C4-2B (cell line): ENCODE measurements around the gene C19orf81.

Experiments
- H3K27ac ChIP-seq: fragments of 450-650 bp; 2 replicates; pipeline ENCODE4 v1.5.1; 2017
- CTCF ChIP-seq: fragments of 450-650 bp; conservative IDR thresholded peaks from 2 replicates; pipeline ENCODE4 v1.5.1; 2017; ENCODE audit warnings: mild to moderate bottlenecking
- ZFX ChIP-seq: fragments of 450-650 bp; IDR thresholded peaks from 2 replicates; pipeline ENCODE4 v1.6.1; 2017

C19orf81 gene

GRCh38 chr19:50657222-50657669 lies 8.0 kb downstream of the C19orf81 start:
- H3K27ac ChIP-seq, result peak overlapping the region; percentile 71
- no peak for TF ChIP-seq CTCF
- TF ChIP-seq ZFX, result no peak

GRCh38 chr19:50657712-50658440 lies 8.6 kb downstream of the C19orf81 start:
- H3K27ac ChIP-seq, result peak overlapping the region; percentile 74
- TF ChIP-seq ZFX, result peak; percentile 11; the same call in 1 of the 2 replicates
- TF ChIP-seq CTCF, result no peak

DNA sequence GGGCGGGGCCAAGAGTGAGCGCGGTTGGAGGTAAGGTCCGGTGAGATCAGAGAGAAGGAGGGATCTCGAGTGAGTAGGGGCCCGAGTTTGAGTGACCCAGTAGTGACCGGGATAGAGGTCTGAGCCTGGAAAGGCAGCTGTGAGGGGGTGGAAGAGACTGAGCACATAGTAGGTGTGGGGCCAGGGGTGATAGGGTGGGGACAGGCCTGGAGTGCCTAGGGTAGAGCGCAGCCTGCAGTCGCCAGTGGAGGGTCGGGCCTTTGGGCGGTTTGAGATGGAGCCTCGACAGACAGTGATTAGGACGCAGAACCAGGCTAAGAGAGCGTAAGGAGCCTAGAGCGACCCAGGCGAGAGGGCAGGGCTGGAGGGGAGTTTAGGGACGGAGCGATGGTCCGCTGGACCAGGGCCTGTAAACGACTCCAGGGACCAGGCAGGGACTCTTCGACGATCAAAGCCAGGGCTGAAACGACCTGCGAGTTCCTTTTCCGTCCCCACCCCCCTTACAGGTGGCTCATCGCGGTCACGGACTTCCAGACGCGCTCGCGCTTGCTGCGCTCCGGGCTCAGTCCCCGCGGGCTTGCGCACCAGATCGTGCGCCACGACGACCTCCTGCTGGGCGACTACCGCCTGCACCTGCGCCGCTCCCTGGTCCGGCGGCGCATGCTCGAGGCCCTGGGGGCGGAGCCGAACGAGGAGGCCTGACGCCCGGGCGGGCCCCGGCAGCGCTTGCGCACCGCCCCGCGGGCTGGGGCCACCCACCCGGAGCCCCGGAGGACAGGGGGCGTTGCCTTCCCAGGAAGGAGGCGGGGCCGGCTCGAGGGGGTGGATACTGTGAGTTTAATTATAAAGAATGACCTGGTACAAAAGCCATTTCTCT lies 9.4 kb downstream of the C19orf81 start:
- TF ChIP-seq ZFX (peak; percentile 33; the same call in 1 of the 2 replicates), CTCF (no peak)
- peak overlapping the region; percentile 74 for H3K27ac ChIP-seq

DNA sequence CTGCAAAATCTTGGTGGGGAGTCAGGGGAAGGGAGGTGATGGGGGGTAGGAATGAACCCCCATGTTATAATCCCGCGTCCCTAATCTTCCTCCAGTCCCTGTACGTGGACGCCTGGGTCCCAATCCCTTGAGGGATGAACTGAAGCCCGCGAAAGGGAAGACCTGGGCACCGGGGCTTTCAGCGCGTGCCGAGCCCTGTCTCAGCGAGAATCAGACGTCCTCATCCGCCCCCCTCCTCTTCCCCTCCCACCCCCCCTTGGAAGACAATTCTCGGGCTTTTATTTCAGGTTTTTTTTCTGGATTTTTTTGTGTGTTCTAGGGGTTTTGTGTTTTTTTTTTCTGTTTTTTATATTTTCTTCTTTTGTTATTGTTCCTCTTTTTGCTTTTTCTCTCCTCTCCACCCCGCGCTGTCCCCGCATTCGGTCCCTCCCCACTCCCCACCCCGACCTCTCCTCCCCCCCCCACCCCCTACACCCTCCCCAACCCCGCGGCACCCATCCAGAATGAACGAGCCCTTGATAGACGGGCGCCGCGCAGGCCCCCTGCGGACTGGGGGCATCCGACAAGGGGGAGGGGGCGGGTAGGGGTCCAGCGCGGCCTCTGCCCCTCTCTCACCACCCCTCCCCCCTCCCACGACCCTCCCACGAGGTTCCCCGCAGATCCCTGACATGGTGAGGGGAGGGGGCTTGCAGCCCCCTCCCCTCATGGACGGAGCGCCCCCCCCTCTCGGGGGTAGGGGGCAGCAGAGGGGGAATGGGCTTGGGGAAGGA lies 10.3 kb downstream of the C19orf81 start:
- H3K27ac ChIP-seq, result no peak overlapping the region
- no peak for TF ChIP-seq ZFX
- TF ChIP-seq CTCF, result no peak

- TF ChIP-seq ZFX (no peak), CTCF (no peak)
- no peak overlapping the region for H3K27ac ChIP-seq
These were observed 10.8 kb downstream of the C19orf81 start for GRCh38 chr19:50660088-50660366.

- H3K27ac ChIP-seq, result no peak overlapping the region
- TF ChIP-seq CTCF (no peak), ZFX (no peak)
These were observed 11.8 kb downstream of the C19orf81 start for GRCh38 chr19:50661023-50661422.
